NCI-H82 (cell line): Measurements from ENCODE around the gene DOLK.

Experiments used
- DNase-seq: peaks from one replicate; lab custom pipeline; 2025; lab: John Stamatoyannopoulos, UW

The DOLK gene

GRCh38 chr9:128906741-128907140, 40.7 kb downstream of the DOLK start:
- no peak for DNase-seq

- peak; percentile 12 for DNase-seq
Observed at GRCh38 chr9:128905964-128906363, 41.4 kb downstream of the DOLK start.

GRCh38 chr9:128903871-128904620, 43.4 kb downstream of the DOLK start:
- no peak for DNase-seq

GRCh38 chr9:128903079-128903461, 44.3 kb downstream of the DOLK start:
- DNase-seq, result no peak

- no peak for DNase-seq
Observed at GRCh38 chr9:128902351-128903078, 44.9 kb downstream of the DOLK start.

GRCh38 chr9:128901822-128902221, 45.6 kb downstream of the DOLK start:
- no peak for DNase-seq

GRCh38 chr9:128901379-128901778, 46.0 kb downstream of the DOLK start:
- no peak for DNase-seq

- DNase-seq, result no peak
Observed at GRCh38 chr9:128899566-128900322, 47.7 kb downstream of the DOLK start.

- no peak for DNase-seq
Observed at GRCh38 chr9:128898845-128899565, 48.4 kb downstream of the DOLK start.

- DNase-seq, result no peak
Observed at GRCh38 chr9:128898382-128898781, 49.0 kb downstream of the DOLK start.

- no peak for DNase-seq
Observed at GRCh38 chr9:128895556-128895955, 51.8 kb downstream of the DOLK start.
